Fibroblast of the aortic adventitia (primary cell): ENCODE results near the gene ALG14. TPM values are rescaled to one million over a fixed set of nuclear protein-coding genes. Genes with fewer than 3 reads are reported as not detected.
A peak's percentile ranks its signal among the peaks of the same experiment; 100 is the strongest.

Experiments
- DNase-seq: peaks from one replicate; pipeline ENCODE4 v3.0.0-alpha.2; 2010; ENCODE audit warnings: low read depth
- H3K4me3 ChIP-seq: 2 replicates; pipeline ENCODE4 v1.5.1; 2011; ENCODE audit warnings: low read depth, mild to moderate bottlenecking, control low read depth, low read length, moderate library complexity
- total RNA-seq: library from RNA; depleted of rRNA; stranded (reverse); fragments of >200 nt; gene quantifications from 2 replicates; pipeline ENCODE4 v1.2.3, GENCODE V29; 2012; ENCODE audit warnings: low replicate concordance
- TF ChIP-seq, protein P1 (sequence below): IDR thresholded peaks from 2 replicates; pipeline ENCODE4 v1.5.1; 2011; ENCODE audit warnings: mild to moderate bottlenecking, low read length, control low read depth, inconsistent platforms; ENCODE audit not compliant: insufficient read depth

The ALG14 gene
- total RNA-seq, 1 donor = 2.4 TPM

DNA sequence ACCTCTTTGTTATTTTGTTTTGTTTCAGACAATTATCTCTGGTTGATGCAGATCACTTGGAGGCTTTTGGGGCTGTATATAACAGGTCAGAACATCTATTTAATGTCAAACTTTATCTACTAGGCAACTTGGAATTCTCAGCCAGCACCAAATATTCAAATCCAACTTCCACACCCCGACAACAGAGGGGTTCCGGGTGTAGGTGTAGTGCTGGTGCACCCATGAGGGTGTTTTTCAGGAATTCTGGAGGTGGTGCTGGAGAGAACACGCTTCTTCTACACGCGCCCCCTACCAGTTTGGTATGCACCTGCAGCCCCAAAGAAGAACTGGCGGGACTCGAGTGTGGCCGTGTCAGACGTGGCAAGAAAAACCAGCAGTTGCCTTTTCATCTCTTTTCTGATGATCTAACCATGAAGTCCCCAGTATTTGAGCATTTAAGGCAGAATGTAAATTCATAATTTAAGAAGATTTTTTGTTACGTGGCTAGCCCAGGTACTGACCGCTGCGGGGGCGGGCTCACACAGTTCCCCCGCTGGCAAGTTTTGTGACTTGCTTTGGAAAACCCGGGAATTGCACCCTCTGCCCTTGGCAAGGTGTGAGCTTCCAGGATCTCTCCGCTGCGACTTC, 43.9 kb upstream of the ALG14 start:
- peak; percentile 18 for DNase-seq

DNA sequence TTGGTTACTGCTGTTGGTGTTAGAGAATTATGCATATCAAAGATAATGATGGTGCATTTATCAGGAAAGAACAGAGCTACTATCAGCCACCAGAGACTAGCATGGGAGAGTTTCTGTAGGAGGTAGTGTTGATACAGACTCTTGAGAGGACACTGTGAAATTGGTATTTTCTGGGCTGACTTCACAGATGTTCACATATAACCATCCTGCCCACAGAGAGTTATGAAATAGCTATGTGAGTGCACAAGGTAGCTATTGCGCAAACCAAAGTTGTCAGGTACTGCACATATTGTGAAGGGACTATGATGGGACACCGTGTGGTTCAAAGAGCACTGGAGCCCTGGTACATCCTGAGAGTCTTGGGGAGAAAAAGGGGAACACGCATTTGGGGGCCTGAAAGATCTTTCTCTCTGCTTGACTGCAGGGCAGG, 43.0 kb upstream of the ALG14 start:
- no peak for DNase-seq
- H3K4me3 ChIP-seq = no peak overlapping the region
- TF ChIP-seq, protein P1, sequence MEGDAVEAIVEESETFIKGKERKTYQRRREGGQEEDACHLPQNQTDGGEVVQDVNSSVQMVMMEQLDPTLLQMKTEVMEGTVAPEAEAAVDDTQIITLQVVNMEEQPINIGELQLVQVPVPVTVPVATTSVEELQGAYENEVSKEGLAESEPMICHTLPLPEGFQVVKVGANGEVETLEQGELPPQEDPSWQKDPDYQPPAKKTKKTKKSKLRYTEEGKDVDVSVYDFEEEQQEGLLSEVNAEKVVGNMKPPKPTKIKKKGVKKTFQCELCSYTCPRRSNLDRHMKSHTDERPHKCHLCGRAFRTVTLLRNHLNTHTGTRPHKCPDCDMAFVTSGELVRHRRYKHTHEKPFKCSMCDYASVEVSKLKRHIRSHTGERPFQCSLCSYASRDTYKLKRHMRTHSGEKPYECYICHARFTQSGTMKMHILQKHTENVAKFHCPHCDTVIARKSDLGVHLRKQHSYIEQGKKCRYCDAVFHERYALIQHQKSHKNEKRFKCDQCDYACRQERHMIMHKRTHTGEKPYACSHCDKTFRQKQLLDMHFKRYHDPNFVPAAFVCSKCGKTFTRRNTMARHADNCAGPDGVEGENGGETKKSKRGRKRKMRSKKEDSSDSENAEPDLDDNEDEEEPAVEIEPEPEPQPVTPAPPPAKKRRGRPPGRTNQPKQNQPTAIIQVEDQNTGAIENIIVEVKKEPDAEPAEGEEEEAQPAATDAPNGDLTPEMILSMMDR = no peak

More for the DNA sequence above, 43.9 kb upstream of the ALG14 start:
- H3K4me3 ChIP-seq = peak overlapping the region; percentile 64
- TF ChIP-seq, protein P1 = peak; percentile 45

DNA sequence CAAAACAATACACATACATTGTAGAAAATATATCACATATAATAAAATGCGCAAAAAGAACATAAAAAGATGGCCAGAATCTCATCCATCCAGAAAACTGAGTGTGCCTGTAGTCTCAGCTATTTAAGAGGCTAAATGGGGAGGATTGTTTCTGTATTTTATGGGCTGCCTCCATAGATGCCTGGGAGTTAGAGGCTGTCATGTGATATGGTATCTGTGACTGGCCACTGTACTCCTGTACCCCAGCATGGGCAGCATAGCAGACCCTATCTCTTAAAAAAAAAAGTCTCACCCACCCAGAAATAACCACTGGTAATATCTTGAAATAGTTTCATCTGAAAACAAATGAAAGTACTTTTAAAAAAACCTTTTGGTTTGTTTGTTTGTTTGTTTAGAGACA, 40.9 kb upstream of the ALG14 start:
- TF ChIP-seq, protein P1 = no peak
- no peak for DNase-seq
- H3K4me3 ChIP-seq = no peak overlapping the region

DNA sequence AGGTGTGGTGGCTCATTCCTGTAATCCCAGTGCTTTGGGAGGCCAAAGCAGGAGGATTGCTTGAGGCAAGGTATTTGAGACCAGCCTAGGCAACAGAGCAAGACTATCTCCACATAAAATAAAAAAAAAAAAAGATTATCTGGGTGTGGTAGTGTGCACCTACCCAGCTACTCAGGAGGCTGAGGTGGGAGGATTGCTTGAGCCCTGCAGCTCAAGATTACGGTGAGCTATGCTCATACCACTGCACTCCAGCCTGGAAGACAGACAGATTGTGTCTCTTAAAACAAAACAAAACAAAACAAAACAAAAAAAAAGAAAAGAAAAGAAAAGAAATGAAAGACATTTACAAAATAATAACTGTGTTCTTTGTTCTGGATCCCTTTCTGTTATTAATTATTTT, 38.3 kb upstream of the ALG14 start:
- no peak for DNase-seq
- TF ChIP-seq, protein P1 = no peak
- H3K4me3 ChIP-seq = no peak overlapping the region

DNA sequence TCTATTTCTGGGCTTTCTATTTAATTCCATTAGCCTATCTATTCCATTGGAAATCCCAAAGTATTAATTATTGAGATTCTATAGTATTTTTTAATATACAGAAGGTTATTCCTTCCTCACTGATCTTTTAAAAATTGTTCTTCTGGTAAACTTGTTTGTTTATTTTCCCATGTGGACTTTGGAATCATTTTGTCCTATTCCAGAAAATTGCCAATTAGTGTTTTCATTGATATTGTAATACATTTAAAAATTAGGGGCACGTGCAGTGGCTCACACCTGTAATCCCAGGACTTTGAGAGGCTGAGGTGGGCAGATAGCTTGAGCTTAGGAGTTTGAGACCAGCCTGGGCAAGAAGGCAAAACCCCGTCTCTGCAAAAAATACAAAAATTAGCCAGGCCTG, 36.0 kb upstream of the ALG14 start:
- TF ChIP-seq, protein P1 = no peak
- no peak for DNase-seq
- no peak overlapping the region for H3K4me3 ChIP-seq

DNA sequence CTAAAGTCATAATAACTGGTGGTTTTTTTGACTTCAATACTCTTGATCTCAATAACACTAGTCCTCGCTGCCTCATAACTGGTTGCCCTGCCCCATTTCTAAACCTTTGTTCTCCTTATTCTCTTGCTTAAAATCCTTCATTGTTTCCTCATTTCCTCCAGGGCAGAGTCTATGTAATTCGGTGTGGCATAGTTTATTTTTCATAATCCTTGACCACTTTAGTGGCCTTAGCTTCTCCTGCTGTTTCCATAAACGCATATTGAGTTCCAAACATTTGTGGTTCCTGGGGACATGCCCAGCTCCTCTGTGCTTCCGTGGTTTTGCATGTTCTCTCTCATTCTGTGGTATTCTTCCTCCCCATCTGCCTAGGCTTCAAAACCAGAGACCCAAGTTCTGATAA, 25.4 kb upstream of the ALG14 start:
- TF ChIP-seq, protein P1 = no peak
- H3K4me3 ChIP-seq = no peak overlapping the region
- no peak for DNase-seq

DNA sequence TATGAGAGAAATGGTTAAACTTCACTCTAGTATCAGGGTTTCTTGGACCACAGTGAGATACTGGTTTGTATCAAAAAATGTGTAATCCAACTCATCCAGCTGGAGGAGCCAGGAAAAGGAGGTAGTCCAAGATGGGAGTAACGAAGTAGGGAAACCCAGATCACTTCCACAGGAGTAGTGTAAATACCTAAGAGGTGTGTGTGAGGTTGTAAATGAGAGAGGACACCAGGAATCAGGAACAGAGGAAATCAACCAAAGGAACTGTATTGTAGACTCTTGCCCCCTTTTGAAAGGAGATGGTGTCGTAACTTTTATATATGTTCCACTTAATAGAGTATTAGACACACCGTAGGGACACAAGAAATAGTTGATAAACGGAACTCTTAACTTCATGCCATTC, 24.7 kb upstream of the ALG14 start:
- TF ChIP-seq, protein P1 = no peak
- H3K4me3 ChIP-seq = no peak overlapping the region
- DNase-seq = no peak
